T-helper 2 cell treated with Interferon-gamma antibody and Interleukin-4, amounts not matched to agents 5 μg/mL and 100 μg/mL, for 36 hours (primary cell): ENCODE data around the gene RBBP5.

Source experiments
- DNase-seq: peaks from one replicate; pipeline ENCODE4 v3.0.0; 2021; ENCODE audit warnings: low spot score
- H3K27ac Mint-ChIP-seq: one replicate; pipeline ENCODE4 v1.8.0; 2021; ENCODE audit warnings: mild to moderate bottlenecking, mixed read lengths
- H3K27me3 Mint-ChIP-seq: one replicate; pipeline ENCODE4 v1.8.0; 2021; ENCODE audit warnings: low read depth, mixed read lengths
- H3K36me3 Mint-ChIP-seq: one replicate; pipeline ENCODE4 v1.8.0; 2021; ENCODE audit warnings: low read depth, mixed read lengths
- H3K4me1 Mint-ChIP-seq: one replicate; pipeline ENCODE4 v1.8.0; 2021; ENCODE audit warnings: low read depth, mixed read lengths
- H3K4me3 Mint-ChIP-seq: one replicate; pipeline ENCODE4 v1.8.0; 2022; ENCODE audit warnings: mild to moderate bottlenecking, moderate library complexity, mixed read lengths
- H3K9me3 Mint-ChIP-seq: one replicate; pipeline ENCODE4 v1.8.0; 2021; ENCODE audit warnings: mixed read lengths

RBBP5 gene

GRCh38 chr1:205109711-205110110 is 12.1 kb downstream of the RBBP5 start:
- Mint-ChIP-seq H3K27me3 (no peaks in the 10 kb centered on the region), H3K9me3 (no peaks in the 10 kb centered on the region), H3K4me1 (peaks cover 2% of the 10 kb centered on the region), H3K27ac (no peak overlapping the region), H3K4me3 (no peak overlapping the region), H3K36me3 (peaks cover 25% of the 10 kb centered on the region)
- no peak for DNase-seq

GRCh38 chr1:205109269-205109668 is 12.5 kb downstream of the RBBP5 start:
- no peak overlapping the region for H3K27ac Mint-ChIP-seq
- no peaks in the 10 kb centered on the region for H3K9me3 Mint-ChIP-seq
- peaks cover 26% of the 10 kb centered on the region for H3K36me3 Mint-ChIP-seq
- no peaks in the 10 kb centered on the region for H3K27me3 Mint-ChIP-seq
- H3K4me3 Mint-ChIP-seq = no peak overlapping the region
- no peak for DNase-seq
- peaks cover 2% of the 10 kb centered on the region for H3K4me1 Mint-ChIP-seq

DNA sequence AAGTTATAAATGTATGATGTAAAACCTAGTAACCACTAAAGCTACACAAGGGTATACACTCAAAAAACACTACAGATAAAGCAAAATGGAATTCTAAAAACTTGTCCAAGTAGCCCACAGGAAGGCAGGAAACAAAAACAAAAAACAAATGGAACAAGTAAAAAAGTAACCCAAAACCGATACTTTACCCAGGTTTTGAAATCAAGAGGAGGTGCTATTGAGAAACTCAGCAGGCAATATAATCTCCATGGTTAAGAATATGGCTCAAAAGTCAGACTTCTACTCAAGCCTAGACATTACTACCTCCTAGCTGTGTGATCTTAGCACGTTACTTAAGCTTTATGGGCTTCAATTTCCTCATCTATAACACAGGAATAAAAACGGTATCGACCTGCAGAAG is 13.3 kb downstream of the RBBP5 start:
- Mint-ChIP-seq H3K36me3 (peaks cover 32% of the 10 kb centered on the region), H3K4me3 (no peak overlapping the region), H3K4me1 (peaks cover 2% of the 10 kb centered on the region), H3K27me3 (no peaks in the 10 kb centered on the region), H3K27ac (peak overlapping the region; percentile 13), H3K9me3 (no peaks in the 10 kb centered on the region)
- no peak for DNase-seq

DNA sequence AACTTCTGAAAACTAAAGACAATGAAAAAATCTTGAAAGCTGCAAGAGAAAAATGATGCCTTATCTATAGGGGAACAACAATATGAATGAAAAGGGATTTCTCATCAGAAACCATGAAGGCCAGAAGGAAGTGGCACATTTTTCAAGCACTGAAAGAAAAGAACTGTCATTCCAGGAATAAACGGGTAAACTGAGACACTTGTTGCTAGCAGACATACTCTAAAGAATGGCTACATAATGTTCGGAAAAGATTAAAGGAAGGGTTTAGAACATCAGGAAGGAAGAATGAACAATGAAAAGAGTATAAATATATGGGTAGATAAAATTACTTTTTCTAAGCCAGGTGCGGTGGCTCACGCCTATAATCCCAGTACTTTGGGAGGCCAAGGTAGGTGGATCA is 14.5 kb downstream of the RBBP5 start:
- H3K4me1 Mint-ChIP-seq = peaks cover 2% of the 10 kb centered on the region
- peaks cover 31% of the 10 kb centered on the region for H3K36me3 Mint-ChIP-seq
- no peak overlapping the region for H3K4me3 Mint-ChIP-seq
- no peak for DNase-seq
- H3K9me3 Mint-ChIP-seq = no peaks in the 10 kb centered on the region
- no peaks in the 10 kb centered on the region for H3K27me3 Mint-ChIP-seq
- no peak overlapping the region for H3K27ac Mint-ChIP-seq

DNA sequence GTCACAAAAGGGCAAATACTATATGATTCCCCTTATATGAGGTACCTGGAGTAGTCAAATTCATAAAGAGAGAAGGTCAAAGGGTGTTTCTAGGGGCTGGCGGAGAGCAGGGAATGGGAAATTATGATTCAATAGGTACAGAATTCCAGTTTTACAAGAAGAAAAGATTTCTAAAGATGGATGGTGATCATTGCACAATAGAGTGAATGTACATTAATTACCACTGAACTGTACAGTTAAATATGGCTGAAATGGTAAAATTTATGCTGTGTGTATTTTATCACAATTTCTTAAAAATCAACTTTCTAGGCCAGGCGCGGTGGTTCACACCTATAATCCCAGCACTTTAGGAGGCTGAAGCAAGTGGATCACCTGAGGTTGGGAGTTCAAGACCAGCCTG is 19.4 kb downstream of the RBBP5 start:
- Mint-ChIP-seq H3K36me3 (peaks cover 54% of the 10 kb centered on the region), H3K27me3 (no peaks in the 10 kb centered on the region), H3K27ac (no peak overlapping the region), H3K4me3 (no peak overlapping the region), H3K4me1 (peaks cover 2% of the 10 kb centered on the region), H3K9me3 (no peaks in the 10 kb centered on the region)
- no peak for DNase-seq

- DNase-seq = no peak
- Mint-ChIP-seq H3K9me3 (no peaks in the 10 kb centered on the region), H3K27ac (no peak overlapping the region), H3K27me3 (no peaks in the 10 kb centered on the region), H3K36me3 (peaks cover 59% of the 10 kb centered on the region), H3K4me3 (no peak overlapping the region), H3K4me1 (no peaks in the 10 kb centered on the region)
Observed at GRCh38 chr1:205098242-205098641, 23.5 kb downstream of the RBBP5 start.

DNA sequence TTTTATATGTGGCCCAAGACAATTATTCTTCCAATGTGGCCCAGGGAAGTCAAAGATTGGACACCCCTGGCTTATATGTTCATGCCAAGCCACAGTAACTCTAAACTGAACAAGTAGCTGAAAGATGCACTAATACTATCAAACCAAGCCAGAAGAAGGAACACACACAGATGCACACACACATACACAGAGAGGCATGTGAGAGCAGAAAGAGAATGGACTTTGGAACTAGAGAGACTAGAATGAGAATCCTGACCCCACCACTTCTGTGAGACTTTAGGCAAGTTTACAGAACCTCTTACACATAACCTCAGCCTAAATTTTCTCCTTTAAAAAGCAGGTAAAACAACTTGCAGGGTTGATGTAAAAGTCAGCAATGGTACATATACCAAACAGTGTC is 26.4 kb downstream of the RBBP5 start:
- peaks cover 55% of the 10 kb centered on the region for H3K36me3 Mint-ChIP-seq
- no peak for DNase-seq
- no peaks in the 10 kb centered on the region for H3K9me3 Mint-ChIP-seq
- H3K27ac Mint-ChIP-seq = no peak overlapping the region
- H3K4me3 Mint-ChIP-seq = no peak overlapping the region
- no peaks in the 10 kb centered on the region for H3K4me1 Mint-ChIP-seq
- H3K27me3 Mint-ChIP-seq = no peaks in the 10 kb centered on the region

DNA sequence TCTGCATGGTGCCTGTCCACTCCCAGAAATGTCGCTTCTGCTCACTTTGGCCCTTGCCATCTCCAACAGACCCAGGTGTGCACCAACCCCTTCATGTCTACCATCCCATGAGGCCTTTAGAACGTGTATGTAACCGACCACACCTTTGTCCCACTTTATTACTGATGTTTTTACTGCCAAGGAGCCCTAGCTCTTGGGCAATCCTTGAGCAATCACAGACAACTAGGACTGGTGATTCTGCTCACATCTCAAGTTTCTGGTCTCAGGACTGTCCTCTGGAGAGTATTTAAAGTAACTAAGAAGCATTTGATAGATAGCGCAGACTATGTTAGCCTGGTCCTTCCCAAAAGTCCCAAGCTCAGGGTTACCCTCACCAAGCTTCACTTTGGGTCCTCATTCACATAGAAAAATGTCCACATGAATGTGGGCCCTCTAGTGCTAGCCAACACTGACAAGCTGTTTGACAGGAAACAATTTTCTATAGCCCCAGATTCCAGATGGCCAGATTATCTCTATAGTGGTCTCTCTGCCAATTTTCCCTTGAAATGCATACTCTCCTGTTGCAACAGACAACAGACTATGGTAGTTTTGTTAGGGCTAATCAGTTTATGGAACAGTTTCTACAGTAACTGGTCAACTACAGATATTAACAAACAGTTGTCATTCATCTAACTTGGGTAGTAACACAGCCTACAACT is 30.6 kb downstream of the RBBP5 start:
- no peaks in the 10 kb centered on the region for H3K4me1 Mint-ChIP-seq
- no peaks in the 10 kb centered on the region for H3K27me3 Mint-ChIP-seq
- no peak overlapping the region for H3K27ac Mint-ChIP-seq
- DNase-seq = no peak
- H3K36me3 Mint-ChIP-seq = peaks cover 30% of the 10 kb centered on the region
- no peak overlapping the region for H3K4me3 Mint-ChIP-seq
- H3K9me3 Mint-ChIP-seq = no peaks in the 10 kb centered on the region

DNA sequence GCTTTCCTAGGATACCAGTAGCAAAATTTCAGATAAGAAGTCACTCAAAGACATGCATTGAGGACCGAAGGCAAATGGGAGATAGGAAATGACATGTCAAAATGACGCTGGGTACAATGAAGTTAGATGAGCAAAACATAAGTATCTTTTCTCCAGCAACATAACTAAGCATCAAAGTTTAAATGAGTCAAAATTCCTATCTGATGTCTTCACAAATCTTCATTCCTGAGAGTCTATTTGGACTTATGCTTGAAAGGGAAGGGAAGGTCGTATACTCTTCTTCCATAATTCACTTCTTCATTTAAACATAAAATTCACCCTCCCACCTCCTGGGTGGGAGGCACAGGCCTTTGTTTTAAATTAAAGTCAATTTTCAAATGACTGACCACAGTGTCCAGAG is 33.4 kb downstream of the RBBP5 start:
- H3K4me1 Mint-ChIP-seq = no peaks in the 10 kb centered on the region
- no peak for DNase-seq
- no peak overlapping the region for H3K27ac Mint-ChIP-seq
- H3K4me3 Mint-ChIP-seq = no peak overlapping the region
- H3K36me3 Mint-ChIP-seq = peaks cover 31% of the 10 kb centered on the region
- H3K9me3 Mint-ChIP-seq = no peaks in the 10 kb centered on the region
- no peaks in the 10 kb centered on the region for H3K27me3 Mint-ChIP-seq

- no peak within 1 kb of the TSS for H3K4me3 Mint-ChIP-seq
- peaks cover 25% of the 10 kb centered on the region for H3K36me3 Mint-ChIP-seq
- no peaks in the 10 kb centered on the region for H3K27me3 Mint-ChIP-seq
- no peaks in the 10 kb centered on the region for H3K9me3 Mint-ChIP-seq
- no peaks in the 10 kb centered on the region for H3K4me1 Mint-ChIP-seq
- H3K27ac Mint-ChIP-seq = no peak within 1 kb of the TSS
- no peak for DNase-seq
Observed at GRCh38 chr1:205084360-205084759, 37.4 kb downstream of the RBBP5 start, which contains the start of gene TMEM81. Gene TMEM81, minus strand, starts transcription at chr1:205084460. Its CDS starts 140 bp downstream, at chr1:205084320.

- Mint-ChIP-seq H3K27me3 (no peaks in the 10 kb centered on the region), H3K4me3 (no peak overlapping the region), H3K9me3 (no peaks in the 10 kb centered on the region), H3K36me3 (peaks cover 16% of the 10 kb centered on the region), H3K4me1 (no peaks in the 10 kb centered on the region), H3K27ac (no peak overlapping the region)
- DNase-seq = no peak
Observed at GRCh38 chr1:205082431-205082830, 39.3 kb downstream of the RBBP5 start.

DNA sequence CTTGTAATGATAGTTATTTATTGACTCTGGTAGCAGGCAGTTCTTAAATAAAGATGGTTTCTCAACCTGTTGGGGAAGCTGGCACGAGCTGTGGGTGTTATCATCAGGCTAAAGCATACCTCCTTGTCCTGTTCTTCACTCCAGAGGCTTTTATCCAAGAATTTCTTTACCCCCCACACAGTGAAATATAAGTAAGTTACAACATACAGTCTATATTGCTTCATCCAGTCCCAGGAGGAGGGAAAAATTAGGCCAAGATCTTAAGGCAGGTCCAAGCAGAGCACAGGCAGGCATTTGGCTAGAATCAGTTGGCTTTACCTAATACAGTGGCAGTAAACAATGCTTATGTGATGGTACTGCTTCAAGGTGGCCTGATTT is 43.9 kb downstream of the RBBP5 start:
- H3K36me3 Mint-ChIP-seq = no peaks in the 10 kb centered on the region
- no peak overlapping the region for H3K4me3 Mint-ChIP-seq
- no peaks in the 10 kb centered on the region for H3K4me1 Mint-ChIP-seq
- H3K9me3 Mint-ChIP-seq = no peaks in the 10 kb centered on the region
- no peaks in the 10 kb centered on the region for H3K27me3 Mint-ChIP-seq
- H3K27ac Mint-ChIP-seq = no peak overlapping the region
- no peak for DNase-seq

GRCh38 chr1:205077158-205077933 is 44.4 kb downstream of the RBBP5 start:
- no peaks in the 10 kb centered on the region for H3K4me1 Mint-ChIP-seq
- H3K4me3 Mint-ChIP-seq = no peak overlapping the region
- H3K27ac Mint-ChIP-seq = no peak overlapping the region
- no peaks in the 10 kb centered on the region for H3K27me3 Mint-ChIP-seq
- no peaks in the 10 kb centered on the region for H3K36me3 Mint-ChIP-seq
- DNase-seq = no peak
- H3K9me3 Mint-ChIP-seq = no peaks in the 10 kb centered on the region

GRCh38 chr1:205076245-205076761 is 45.5 kb downstream of the RBBP5 start:
- no peak for DNase-seq
- H3K27ac Mint-ChIP-seq = no peak overlapping the region
- H3K27me3 Mint-ChIP-seq = no peaks in the 10 kb centered on the region
- no peaks in the 10 kb centered on the region for H3K9me3 Mint-ChIP-seq
- no peaks in the 10 kb centered on the region for H3K36me3 Mint-ChIP-seq
- no peaks in the 10 kb centered on the region for H3K4me1 Mint-ChIP-seq
- no peak overlapping the region for H3K4me3 Mint-ChIP-seq
